Activated T-cell treated with anti-CD3 and anti-CD28 coated beads, Interleukin-2, amount 50 U/mL, for 1 hour (primary cell): Measurements from ENCODE around the gene SNAPC4.

Experiments
- DNase-seq: peaks from one replicate; pipeline ENCODE4 v3.0.0-alpha.2; 2020

SNAPC4 gene

GRCh38 chr9:136367296-136368145, 32.4 kb downstream of the SNAPC4 start:
- no peak for DNase-seq

DNA sequence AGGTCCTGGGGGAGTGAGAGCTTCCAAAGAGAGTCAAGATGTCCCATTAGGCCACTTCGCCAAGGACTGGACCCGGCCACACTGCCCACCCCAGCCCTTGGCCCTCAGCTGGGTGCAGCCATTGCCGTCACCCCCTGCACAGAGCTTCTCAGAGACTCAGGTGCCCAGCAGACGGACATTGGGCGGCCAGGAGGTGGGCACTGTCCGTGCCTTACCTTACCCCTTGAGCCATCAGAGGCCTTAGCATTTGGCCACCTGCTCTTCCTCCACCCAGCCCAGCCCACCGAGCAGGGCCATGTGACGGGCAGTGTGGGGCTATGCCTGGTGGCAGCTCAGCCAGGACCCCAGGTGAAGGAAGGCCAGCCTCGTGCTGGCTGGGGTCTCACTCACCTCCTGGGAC, 33.1 kb downstream of the SNAPC4 start:
- DNase-seq, result no peak

- DNase-seq, result no peak
Measured at GRCh38 chr9:136365775-136366222, 34.2 kb downstream of the SNAPC4 start.

- DNase-seq, result no peak
Measured at GRCh38 chr9:136364942-136365774, 34.8 kb downstream of the SNAPC4 start.

DNA sequence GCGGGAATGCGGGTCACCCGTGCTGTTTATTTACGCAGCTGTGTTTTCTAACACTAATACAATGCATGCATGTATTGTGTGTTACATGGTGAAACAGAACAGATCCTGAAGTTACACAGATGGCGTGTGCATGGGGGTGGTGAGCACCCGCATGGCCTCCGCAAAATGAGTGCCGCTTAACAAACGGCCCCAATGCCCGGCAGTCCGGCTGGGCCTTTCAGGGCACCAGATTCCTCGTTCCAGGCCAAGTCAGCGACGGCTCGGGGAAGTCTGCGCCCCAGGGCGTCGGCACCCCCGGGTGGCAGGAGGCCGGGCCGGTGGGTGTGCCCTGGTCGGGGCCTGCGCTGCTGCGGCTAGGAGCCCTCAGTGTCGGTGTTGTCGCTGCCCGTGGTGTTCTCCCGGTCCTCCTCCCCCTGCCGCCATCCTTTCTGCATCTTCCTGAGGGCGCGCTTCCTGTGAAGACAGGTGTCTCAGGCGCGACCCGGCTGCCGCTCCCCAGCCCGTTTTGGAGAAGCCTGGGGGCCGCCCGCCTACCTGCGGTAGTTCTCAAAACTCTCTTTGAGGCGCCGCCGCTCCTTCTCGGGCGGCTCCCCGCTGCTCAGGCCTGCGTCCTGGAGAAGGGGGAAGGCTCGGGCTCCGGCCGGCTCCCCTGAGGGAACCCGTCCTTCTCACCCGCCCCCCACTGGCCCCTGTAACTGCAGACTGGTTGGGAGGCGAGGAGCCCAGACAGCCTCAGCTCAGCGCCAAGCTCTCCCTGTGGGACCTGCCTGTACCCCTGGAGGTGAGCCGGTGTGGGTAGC, 35.8 kb downstream of the SNAPC4 start:
- no peak for DNase-seq

DNA sequence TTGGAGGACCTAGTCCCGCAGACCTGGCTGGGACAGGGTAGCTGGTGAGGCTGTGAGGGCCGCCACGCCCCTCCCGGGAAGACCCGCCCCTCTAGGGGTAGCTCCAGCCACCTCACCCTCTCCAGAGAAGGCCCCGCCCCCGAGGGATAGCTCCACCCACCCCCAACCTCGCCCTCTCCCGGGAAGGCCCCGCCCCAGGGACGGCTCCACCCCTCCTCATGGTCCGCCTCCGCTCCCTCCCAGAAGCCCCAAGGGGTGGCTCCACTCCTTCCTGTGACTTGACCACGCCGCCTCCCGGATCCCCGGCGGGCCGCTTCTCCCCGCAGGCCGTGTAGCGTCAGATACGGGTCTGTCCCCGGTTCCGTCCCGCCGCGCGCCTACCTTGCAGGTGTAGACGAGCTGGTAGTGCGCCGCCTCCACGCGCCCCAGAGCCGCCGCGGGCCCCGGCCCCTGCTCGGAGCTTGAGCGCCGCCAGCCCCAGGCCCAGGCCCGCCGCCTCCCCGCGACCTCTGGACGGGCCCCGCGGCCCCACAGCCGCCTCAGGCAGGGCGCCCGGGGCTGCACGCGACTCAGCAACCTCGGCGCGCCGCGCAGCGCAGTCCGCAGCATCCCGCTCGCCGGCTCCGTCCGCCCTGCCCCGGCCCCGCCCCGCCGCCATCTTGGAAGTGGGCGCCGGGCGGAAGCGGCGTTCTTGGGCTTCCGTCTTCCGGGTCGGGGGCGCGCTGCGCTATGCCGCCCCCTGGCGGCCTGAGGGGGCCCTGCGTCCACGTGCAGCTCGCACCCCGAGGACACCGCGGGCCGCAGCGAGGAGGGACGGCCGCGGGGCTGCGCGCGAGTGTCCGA, 36.6 kb downstream of the SNAPC4 start, which contains the start of gene DNLZ:
Gene DNLZ, minus strand, starts transcription at position 639 of the 843 bp plus-strand sequence. Its CDS starts 30 bp downstream, at position 609.
- DNase-seq, result peak; percentile 94

DNA sequence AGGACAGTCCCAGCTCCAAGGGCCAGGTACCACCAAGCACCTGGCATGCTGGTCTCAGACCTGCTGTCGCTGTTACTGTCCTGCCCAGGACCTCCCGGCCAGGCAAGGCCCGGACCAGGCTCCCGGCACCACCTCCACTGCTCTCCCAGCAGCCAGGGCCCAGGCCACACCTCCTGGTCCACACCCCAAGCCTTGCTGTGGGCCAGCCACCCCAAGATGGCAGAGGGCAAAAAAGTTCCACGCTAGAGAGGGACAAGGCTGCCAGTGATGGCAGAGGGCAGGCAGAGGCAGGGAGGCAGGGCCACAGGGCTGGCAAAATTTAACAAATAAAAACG, 37.6 kb downstream of the SNAPC4 start:
- DNase-seq, result no peak

- DNase-seq, result no peak
Measured at GRCh38 chr9:136361754-136362449, 38.1 kb downstream of the SNAPC4 start.

DNA sequence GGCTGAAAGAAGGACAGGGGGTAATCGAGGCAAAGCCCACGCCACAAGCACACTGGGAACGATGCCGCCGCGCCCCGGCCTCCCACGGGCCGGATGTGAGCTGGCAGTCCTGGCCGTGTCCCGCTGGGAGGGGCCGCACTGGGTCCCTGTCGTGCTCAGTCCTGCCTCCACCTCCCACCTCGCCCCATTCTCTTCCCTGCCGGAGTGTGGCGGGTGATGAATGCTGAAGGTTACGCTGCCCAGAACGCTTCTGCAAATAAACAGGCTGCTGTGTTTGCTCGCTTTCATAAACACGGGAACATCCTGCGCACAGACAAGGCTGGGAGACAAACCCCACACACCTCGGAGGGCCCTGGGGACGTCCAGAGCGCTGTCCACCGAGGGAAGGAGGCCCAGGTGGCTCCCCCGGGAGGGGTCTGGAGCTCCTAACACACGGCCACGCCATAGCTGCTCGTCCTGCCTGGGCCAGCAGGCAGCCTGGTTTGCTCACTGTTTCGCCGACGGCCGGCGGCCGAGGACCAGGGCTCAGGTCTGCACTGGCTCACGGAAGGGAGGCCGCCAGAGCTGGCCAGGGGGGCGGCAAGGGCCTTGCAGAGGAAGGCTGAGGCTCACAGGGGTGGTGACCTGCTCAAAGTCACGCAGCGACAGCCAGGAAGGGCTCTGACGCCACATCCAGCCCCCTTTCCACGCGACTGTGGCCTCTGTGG, 38.8 kb downstream of the SNAPC4 start:
- DNase-seq, result no peak

DNA sequence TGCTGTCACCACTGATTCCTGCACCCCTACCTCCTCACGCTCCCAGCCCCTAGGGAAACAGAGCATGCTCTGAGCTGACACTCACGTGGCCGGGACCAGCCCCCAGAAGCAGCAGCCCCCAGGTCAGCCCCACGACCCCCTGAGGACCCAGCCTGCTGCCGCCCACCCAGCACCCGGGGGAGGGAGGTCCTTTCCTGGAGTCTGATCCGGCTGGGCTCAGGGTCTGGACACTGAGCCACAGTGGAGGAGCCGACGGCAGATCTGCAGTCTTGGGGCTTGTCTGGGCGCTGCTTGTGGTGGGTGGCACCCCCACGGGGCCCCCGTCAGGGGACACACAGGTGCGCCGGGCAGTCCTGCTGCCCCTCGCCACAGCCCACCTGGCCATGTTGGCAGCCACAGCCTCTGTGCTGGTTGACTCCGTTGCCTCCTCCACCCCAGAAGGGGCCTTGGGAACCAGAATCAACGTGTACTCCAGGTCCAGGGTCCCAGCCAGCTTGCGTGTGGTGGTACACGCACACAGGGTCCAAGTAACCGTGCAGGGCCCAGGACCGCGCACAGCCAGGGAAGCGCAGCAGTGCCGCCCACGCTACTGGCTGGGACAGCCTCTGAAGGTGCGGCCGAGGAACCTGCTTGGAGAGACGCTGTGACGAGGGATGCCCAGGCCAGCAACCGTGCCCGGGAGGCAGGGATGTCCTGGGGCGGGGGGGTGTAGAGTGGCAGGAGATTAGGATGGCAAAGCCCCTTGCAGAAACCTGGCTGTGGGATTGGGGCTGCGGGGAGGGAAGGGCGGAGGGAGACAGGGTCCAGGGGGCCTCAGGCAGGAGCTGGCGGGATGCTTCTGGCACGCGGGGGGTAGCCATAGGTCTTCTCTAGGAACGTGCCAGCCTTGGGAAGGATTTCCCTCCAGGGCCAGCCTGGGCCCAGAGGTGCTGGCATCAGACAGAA, 39.9 kb downstream of the SNAPC4 start:
- DNase-seq, result no peak

GRCh38 chr9:136358888-136359287, 41.1 kb downstream of the SNAPC4 start:
- DNase-seq, result no peak

GRCh38 chr9:136358016-136358415, 42.0 kb downstream of the SNAPC4 start:
- DNase-seq, result no peak

- no peak for DNase-seq
Measured at GRCh38 chr9:136357202-136357725, 42.7 kb downstream of the SNAPC4 start.

- no peak for DNase-seq
Measured at GRCh38 chr9:136355616-136356557, 44.1 kb downstream of the SNAPC4 start.

- DNase-seq, result no peak
Measured at GRCh38 chr9:136354592-136355085, 45.3 kb downstream of the SNAPC4 start.

DNA sequence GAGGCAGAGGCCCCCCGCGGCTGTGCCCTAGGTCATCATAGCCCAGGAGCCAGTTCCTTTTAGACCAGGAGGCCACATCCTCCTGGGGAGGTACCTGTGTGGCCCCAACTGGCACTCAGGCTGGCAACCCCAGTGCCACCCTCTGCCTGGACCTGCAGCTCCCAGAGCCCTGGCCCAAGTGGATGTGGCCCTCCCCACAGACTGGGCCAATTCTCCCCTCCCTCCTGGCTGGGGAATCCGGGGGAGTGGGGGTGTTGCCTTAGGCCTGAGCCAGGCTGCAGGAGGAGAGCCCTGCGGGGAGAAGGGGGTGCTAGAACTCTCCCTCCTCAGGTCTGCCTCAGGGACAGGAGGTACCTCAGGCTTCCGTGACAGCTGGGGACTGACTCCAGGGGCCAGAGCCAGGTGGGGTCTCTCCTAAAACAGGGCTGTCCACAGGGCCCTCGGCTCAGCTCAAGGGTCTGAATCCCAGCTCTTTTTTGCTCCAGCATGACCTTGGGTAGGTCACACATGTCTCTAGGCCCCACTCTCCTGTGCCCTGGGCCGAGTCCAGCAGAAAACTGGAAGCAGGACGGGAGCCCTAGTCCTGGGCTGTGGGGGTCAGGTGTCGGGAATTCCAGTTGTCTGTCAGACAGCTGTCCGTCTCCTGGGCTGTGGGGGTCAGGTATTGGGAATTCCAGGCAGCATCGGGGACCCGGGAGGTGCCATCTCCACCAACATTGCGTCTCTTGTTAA, 46.0 kb downstream of the SNAPC4 start:
- DNase-seq, result no peak

DNA sequence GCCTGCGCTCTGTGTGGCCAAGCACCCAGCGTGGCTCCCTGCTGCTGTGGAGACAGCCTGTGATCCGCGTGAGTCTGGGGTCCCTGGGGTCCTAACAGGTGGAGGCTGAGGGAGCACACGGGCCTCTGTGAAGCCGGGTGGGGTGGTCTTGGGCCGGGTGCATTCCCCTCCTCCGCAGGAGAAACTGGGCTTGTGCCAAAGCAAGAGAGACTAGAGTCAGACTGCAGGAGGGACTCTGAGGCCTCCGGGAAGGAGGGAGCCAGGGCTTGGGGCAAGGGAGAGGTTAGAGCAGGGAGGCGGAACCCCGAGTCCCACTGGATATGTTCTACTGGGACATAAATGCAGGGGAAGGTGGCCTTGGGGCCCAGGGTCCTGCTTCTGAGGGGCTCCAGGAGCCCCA, 46.9 kb downstream of the SNAPC4 start:
- no peak for DNase-seq
